OCI-LY1 (cell line): ENCODE results near the gene MPRIP.

Source experiments
- EZH2 ChIP-seq: fragments of 200-600 bp; sonication (generic), shearing (Covaris generic); IDR thresholded peaks from 2 replicates; pipeline ENCODE4 v1.8.0; 2017; ENCODE audit warnings: borderline replicate concordance, mixed run types, mild to moderate bottlenecking, antibody characterized with exemption, low read length, moderate library complexity, mixed read lengths
- TF ChIP-seq, protein P1 (sequence below): fragments of 200-600 bp; sonication (generic), shearing (Covaris generic); IDR thresholded peaks from 2 replicates; pipeline ENCODE4 v1.5.1; 2017; ENCODE audit warnings: mild to moderate bottlenecking, antibody characterized with exemption, low read length, moderate library complexity, mixed read lengths

DNA sequence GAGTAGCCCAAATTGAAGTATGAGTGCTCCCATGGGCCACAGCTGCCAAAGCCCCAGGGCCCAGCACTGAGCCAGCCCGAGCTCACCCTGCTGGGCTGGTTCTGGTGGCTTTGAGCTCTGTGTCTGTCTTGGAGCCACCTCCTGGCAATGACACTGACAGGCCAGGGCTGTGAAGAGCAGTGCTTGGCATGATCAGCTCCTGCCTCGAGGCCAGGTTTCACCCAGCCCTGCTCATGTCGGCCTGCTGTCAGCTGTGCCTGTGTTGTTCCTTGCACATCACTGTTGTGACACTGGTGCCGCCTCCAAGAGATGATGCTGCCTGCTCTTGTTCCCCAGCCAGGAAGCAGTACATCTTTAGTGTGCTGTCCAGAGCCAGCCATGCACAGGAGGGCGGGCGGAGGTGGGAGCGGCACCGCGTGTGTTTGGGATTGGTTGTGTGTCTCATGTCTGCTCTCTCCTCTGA is 137.9 kb downstream of the MPRIP start:
- TF ChIP-seq, protein P1, sequence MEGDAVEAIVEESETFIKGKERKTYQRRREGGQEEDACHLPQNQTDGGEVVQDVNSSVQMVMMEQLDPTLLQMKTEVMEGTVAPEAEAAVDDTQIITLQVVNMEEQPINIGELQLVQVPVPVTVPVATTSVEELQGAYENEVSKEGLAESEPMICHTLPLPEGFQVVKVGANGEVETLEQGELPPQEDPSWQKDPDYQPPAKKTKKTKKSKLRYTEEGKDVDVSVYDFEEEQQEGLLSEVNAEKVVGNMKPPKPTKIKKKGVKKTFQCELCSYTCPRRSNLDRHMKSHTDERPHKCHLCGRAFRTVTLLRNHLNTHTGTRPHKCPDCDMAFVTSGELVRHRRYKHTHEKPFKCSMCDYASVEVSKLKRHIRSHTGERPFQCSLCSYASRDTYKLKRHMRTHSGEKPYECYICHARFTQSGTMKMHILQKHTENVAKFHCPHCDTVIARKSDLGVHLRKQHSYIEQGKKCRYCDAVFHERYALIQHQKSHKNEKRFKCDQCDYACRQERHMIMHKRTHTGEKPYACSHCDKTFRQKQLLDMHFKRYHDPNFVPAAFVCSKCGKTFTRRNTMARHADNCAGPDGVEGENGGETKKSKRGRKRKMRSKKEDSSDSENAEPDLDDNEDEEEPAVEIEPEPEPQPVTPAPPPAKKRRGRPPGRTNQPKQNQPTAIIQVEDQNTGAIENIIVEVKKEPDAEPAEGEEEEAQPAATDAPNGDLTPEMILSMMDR: no peak
- no peak for TF ChIP-seq EZH2
